ENCODE measurements around the gene KIAA1671. TPM values are rescaled to one million over a fixed set of nuclear protein-coding genes. Genes with fewer than 3 reads are reported as not detected.
"Not testable (repeated sequence)": the region's sequence is repeated elsewhere in the genome, so short reads cannot be mapped to it uniquely, and the experiment has no call there.

KIAA1671 gene
- total RNA-seq, 4 donors from 2014 or later, result 14.2 to 34.2 (median 22.6) TPM

GRCh38 chr22:25202290-25202921 lies 249.9 kb downstream of the KIAA1671 start:
- Histone ChIP-seq H3K4me1 (no peaks in the 10 kb centered on the region), H3K36me3 (peaks cover 0 to 11% (median 5%) of the 10 kb centered on the region in 4 donors), H3K4me3 (no peak overlapping the region), H3K27ac (replicated peaks in 1 of 4) (no peak overlapping the region), H3K27me3 (no peaks in the 10 kb centered on the region), H3K9me3 (no peaks in the 10 kb centered on the region)
- DNase-seq (ENCODE audit: extremely low spot score), result no peak
- WGBS, result 37% methylated on average over 9 of the region's 15 CpGs
- intact Hi-C loops (cut with DNase I), result no loop called here
- TF ChIP-seq CTCF (IDR thresholded peaks at IDR 0.05) (peak; percentile 65 to 96 (median 69)), EP300 (IDR thresholded peaks at IDR 0.05) (no peak)

GRCh38 chr22:25203082-25203481 lies 250.6 kb downstream of the KIAA1671 start:
- no peak for TF ChIP-seq POLR2AphosphoS5 (IDR thresholded peaks at IDR 0.05)
- TF ChIP-seq CTCF (IDR thresholded peaks at IDR 0.05), result no peak
- TF ChIP-seq POLR2A (IDR thresholded peaks at IDR 0.05; ENCODE audit: low read depth), result no peak
- no peak for TF ChIP-seq EP300 (IDR thresholded peaks at IDR 0.05)
- no peaks in the 10 kb centered on the region for H3K27me3 ChIP-seq
- no peak for DNase-seq (ENCODE audit: extremely low spot score)
- H3K9me3 ChIP-seq, result no peaks in the 10 kb centered on the region
- H3K4me3 ChIP-seq, result no peak overlapping the region
- H3K27ac ChIP-seq (replicated peaks in 1 of 4), result no peak overlapping the region
- WGBS, result 88% methylated on average over 4 of the region's 4 CpGs
- intact Hi-C loops (cut with DNase I), result no loop called here
- peaks cover 0 to 9% (median 2%) of the 10 kb centered on the region in 4 donors for H3K36me3 ChIP-seq
- no peaks in the 10 kb centered on the region for H3K4me1 ChIP-seq

GRCh38 chr22:25204547-25204946 lies 252.0 kb downstream of the KIAA1671 start:
- DNase-seq (ENCODE audit: extremely low spot score); H3K4me3 ChIP-seq; intact Hi-C loops (cut with DNase I); H3K36me3 ChIP-seq; H3K9me3 ChIP-seq; H3K27ac ChIP-seq (replicated peaks in 1 of 4); H3K27me3 ChIP-seq; H3K4me1 ChIP-seq: not testable (repeated sequence)
- WGBS, result 84% methylated on average over 7 of the region's 7 CpGs

- Histone ChIP-seq H3K4me1 (no peaks in the 10 kb centered on the region), H3K27me3 (no peaks in the 10 kb centered on the region), H3K9me3 (no peaks in the 10 kb centered on the region), H3K27ac (replicated peaks in 1 of 4) (no peak overlapping the region), H3K36me3 (peaks cover 0 to 7% (median 2%) of the 10 kb centered on the region in 4 donors), H3K4me3 (no peak overlapping the region)
- intact Hi-C loops (cut with DNase I), result no loop called here
- DNase-seq (ENCODE audit: extremely low spot score), result no peak
- TF ChIP-seq POLR2A (IDR thresholded peaks at IDR 0.05; ENCODE audit: low read depth), result no peak
- TF ChIP-seq CTCF (IDR thresholded peaks at IDR 0.05), result no peak
- TF ChIP-seq EP300 (IDR thresholded peaks at IDR 0.05), result no peak
- no peak for TF ChIP-seq POLR2AphosphoS5 (IDR thresholded peaks at IDR 0.05)
- 93% methylated on average over 1 of the region's 1 CpG for WGBS
These were observed 253.3 kb downstream of the KIAA1671 start for GRCh38 chr22:25205847-25206246.

GRCh38 chr22:25206998-25207397 lies 254.5 kb downstream of the KIAA1671 start:
- no peak for DNase-seq (ENCODE audit: extremely low spot score)
- TF ChIP-seq POLR2A (IDR thresholded peaks at IDR 0.05; ENCODE audit: low read depth) (no peak), EP300 (IDR thresholded peaks at IDR 0.05) (no peak), POLR2AphosphoS5 (IDR thresholded peaks at IDR 0.05) (no peak), CTCF (IDR thresholded peaks at IDR 0.05) (no peak)
- H3K27ac ChIP-seq (replicated peaks in 1 of 4), result no peak overlapping the region
- H3K27me3 ChIP-seq, result no peaks in the 10 kb centered on the region
- no peaks in the 10 kb centered on the region for H3K9me3 ChIP-seq
- WGBS, result 96% methylated on average over 8 of the region's 21 CpGs
- peaks cover 0 to 4% (median 0%) of the 10 kb centered on the region in 4 donors for H3K36me3 ChIP-seq
- no peak overlapping the region for H3K4me3 ChIP-seq
- no peaks in the 10 kb centered on the region for H3K4me1 ChIP-seq
- intact Hi-C loops (cut with DNase I), result no loop called here

Measured in esophagus muscularis mucosa (tissue), 4 donors.